Frontal cortex (tissue), 4 donors: Measurements from ENCODE around the gene LRRC15. TPM values are rescaled to one million over a fixed set of nuclear protein-coding genes. Genes with fewer than 3 reads are reported as not detected.

Source experiments
- DNase-seq, 2 donors: peaks; one replicate each; pipeline ENCODE4 v3.0.0; 2012; ENCODE audit warnings: low spot score in 2 of 2
- FAIRE-seq: peaks from 2 replicates; lab custom pipeline; 2012; peaks lifted over from hg19 to GRCh38; lab: Jason Lieb, UNC
- total RNA-seq: library from RNA; depleted of rRNA; stranded (reverse); fragments of >200 nt; gene quantifications from one replicate; pipeline ENCODE4 v1.2.3, GENCODE V29; 2014
- donor health status: control.
- donor health status: control.
- donor health status: control.

The LRRC15 gene
- total RNA-seq, 1 donor from 2014 or later, result not detected

GRCh38 chr3:194306771-194307640, 62.5 kb downstream of the LRRC15 start:
- DNase-seq (no peak), FAIRE-seq (no peak)

GRCh38 chr3:194306109-194306686, 63.3 kb downstream of the LRRC15 start:
- DNase-seq, result no peak
- no peak for FAIRE-seq

DNA sequence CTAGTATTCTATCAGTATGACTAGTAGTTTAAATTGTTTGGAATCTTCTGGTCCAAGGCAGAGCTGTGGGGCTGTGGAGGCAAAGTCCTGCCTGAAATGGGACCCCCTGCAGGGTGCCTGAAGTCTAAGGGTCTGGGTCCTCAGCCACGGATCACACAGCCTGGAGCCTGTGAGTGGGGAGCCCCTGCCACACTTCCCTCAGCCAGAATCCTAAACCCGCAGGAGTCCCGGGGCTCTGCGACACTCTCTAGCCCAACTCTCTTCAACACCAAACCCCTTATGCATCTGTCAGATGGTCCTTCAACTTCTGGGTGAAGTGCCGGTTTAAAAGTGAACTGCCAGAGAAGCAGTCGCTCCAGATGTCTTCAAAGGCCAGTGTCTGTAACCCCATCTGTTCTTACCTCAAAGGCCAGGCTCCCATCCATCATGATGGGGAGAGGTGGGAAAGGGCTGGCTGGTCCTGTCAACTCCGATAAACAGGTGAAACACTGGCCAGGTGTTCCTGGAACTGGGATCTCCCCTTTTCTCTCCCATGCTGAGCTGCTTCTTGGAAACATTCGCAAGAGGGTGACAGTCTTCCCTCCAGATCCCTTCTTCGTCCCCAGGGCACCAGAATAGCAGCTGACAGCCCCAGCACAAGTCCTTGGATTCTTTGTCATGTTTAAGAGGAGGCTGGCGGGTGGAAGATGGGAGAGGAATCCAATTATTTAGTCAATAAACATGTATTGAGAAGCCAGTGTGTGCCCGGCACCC, 64.0 kb downstream of the LRRC15 start:
- FAIRE-seq (no peak), DNase-seq (no peak)

Other genes with a start within 250 kb of the LRRC15 start
- 14.7 TPM for gene HES1, start 233.6 kb downstream of the LRRC15 start, total RNA-seq
- gene CPN2, start 18.4 kb downstream of the LRRC15 start, total RNA-seq, result not detected
- not detected for gene GP5, start 29.5 kb upstream of the LRRC15 start, total RNA-seq
- 146 TPM for gene ATP13A3, start 117.3 kb upstream of the LRRC15 start, total RNA-seq